ENCODE data around the gene PPM1G.
"Not testable (repeated sequence)": the region's sequence is repeated elsewhere in the genome, so short reads cannot be mapped to it uniquely, and the experiment has no call there.

The PPM1G gene

DNA sequence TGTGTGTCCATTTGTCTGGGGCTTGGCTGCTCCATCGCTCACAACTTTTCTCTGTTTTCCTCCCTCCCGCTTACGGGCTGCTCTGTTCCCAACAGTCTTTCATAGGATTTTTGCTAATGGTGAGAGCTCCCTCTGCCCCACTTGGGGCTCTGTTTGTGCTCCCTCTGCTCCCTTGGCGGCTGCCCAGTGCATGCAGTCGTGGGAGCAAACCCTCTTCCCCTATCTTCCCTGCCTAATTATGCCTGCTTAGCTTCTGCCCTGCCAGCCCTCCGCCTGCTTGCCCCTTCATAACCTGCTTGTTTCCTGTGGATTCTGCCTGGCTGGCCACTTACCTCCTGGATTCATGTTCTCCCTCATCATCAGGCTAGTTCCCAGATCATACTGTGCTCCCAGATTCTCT is 26.2 kb upstream of the PPM1G start:
- Histone ChIP-seq H3K4me1 (no peaks in the 10 kb centered on the region), H3K36me3 (peaks cover 29% of the 10 kb centered on the region), H3K4me3 (ENCODE audit: low read depth, low read length) (no peak overlapping the region), H3K9me3 (no peaks in the 10 kb centered on the region), H3K27me3 (no peaks in the 10 kb centered on the region)
- DNase-seq, result no peak
- TF ChIP-seq, protein P1, sequence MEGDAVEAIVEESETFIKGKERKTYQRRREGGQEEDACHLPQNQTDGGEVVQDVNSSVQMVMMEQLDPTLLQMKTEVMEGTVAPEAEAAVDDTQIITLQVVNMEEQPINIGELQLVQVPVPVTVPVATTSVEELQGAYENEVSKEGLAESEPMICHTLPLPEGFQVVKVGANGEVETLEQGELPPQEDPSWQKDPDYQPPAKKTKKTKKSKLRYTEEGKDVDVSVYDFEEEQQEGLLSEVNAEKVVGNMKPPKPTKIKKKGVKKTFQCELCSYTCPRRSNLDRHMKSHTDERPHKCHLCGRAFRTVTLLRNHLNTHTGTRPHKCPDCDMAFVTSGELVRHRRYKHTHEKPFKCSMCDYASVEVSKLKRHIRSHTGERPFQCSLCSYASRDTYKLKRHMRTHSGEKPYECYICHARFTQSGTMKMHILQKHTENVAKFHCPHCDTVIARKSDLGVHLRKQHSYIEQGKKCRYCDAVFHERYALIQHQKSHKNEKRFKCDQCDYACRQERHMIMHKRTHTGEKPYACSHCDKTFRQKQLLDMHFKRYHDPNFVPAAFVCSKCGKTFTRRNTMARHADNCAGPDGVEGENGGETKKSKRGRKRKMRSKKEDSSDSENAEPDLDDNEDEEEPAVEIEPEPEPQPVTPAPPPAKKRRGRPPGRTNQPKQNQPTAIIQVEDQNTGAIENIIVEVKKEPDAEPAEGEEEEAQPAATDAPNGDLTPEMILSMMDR (IDR thresholded peaks at IDR 0.05; ENCODE audit: low read depth, low read length), result no peak

DNA sequence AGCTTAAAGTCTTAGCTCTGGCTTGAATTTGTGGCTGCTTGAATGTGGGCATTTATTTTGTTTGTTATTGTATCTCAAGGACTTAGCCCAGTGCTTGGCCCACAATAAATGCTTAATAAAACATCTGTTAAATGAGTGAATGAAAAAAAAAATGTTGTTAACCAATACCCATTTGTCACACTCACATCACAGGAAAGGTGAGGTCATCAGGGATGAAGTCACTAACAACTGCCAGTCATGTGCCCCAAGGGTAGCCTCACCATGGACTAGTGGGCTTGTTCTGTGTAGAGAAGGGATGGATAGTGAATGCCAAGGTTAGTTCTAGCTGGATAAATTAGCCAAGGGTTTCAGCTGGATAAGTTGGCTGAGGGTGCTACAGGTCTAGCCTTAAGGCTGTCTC is 22.0 kb upstream of the PPM1G start:
- TF ChIP-seq, protein P1 (IDR thresholded peaks at IDR 0.05; ENCODE audit: low read depth, low read length), result no peak
- H3K9me3 ChIP-seq, result no peaks in the 10 kb centered on the region
- no peak for DNase-seq
- no peaks in the 10 kb centered on the region for H3K27me3 ChIP-seq
- peaks cover 15% of the 10 kb centered on the region for H3K36me3 ChIP-seq
- no peaks in the 10 kb centered on the region for H3K4me1 ChIP-seq
- no peak overlapping the region for H3K4me3 ChIP-seq (ENCODE audit: low read depth, low read length)

DNA sequence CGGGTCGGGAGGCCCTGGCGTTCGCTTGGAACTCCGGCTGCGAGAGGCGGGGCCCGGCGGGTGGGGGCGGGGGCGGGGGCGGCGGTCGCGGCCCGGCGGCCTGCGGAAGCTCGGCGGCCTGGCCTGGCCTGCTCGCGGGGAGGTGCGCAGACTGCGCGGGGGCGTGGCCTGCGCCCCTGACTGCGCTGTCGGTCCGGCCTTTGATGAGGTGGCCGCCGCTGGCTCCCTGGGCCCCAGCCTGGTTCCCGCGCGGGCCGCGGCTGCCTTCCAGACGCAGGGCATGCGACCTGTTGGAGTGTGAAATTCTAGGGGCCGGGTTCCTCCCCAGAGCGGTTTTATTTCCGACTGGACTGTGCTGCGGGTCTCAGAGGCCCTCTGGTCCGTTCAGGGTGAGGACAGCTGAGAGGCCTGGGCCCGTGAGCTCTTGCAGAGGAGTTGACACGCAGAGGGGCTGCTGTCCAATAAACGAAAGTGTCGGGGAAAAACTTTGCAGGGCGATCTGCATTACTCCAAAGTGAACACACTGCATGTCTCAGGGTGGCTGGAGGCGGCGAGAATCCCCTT is 19.7 kb upstream of the PPM1G start:
- H3K4me1 ChIP-seq, result no peaks in the 10 kb centered on the region
- peak; percentile 91 for DNase-seq
- no peaks in the 10 kb centered on the region for H3K9me3 ChIP-seq

DNA sequence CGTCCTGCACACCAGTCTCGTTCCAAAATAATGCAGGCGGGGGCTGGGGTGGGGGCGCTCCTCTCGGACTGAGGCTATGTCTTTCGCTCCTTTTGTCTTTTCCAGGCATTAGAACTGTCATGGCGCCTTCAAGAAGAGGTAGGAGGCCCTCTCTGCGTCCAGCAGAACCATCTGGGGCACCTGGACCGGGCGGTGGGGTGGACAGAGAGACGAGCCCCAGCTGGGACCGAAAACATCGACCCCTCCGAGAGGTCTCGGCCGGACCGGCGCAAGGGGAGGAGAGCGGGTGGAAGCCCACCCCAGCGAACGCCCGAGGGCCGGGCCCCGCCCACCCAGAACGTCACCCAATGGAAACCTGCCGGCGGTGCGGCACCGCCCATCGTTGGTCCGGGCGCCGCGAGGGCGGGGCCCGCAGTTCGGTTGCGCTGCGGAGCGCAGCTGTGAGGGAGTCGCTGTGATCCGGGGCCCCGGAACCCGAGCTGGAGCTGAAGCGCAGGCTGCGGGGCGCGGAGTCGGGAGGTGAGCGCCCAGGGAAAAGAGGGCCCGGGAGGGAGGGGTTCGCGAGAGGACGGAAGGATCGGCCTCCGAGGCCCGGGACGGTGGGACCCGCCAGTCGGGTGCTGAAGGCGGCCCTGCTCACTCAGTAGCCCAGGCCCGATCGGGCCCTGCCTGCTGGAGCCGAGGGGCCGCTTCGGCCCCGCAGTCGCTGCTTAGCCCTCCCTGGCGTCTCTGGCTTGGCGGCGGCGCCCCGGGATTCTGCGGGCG is 19.0 kb upstream of the PPM1G start, which contains the start of gene NRBP1:
TSS of gene NRBP1 (plus strand) at position 419 of the 765 bp plus-strand sequence. CDS start 4,643 bp downstream, outside the sequence.
- Histone ChIP-seq H3K9me3 (no peaks in the 10 kb centered on the region), H3K27me3 (no peaks in the 10 kb centered on the region), H3K36me3 (peaks cover 3% of the 10 kb centered on the region; the same call in 1 of the 2 replicates), H3K4me1 (no peaks in the 10 kb centered on the region), H3K4me3 (ENCODE audit: low read depth, low read length) (peak within 1 kb of the TSS; percentile 92)
- DNase-seq, result peak; percentile 98
- TF ChIP-seq, protein P1 (IDR thresholded peaks at IDR 0.05; ENCODE audit: low read depth, low read length), result peak; percentile 11; the same call in 1 of the 2 replicates

More for the DNA sequence above, 19.7 kb upstream of the PPM1G start:
- no peaks in the 10 kb centered on the region for H3K27me3 ChIP-seq
- H3K36me3 ChIP-seq, result peaks cover 3% of the 10 kb centered on the region
- TF ChIP-seq, protein P1 (IDR thresholded peaks at IDR 0.05; ENCODE audit: low read depth, low read length), result no peak
- peak overlapping the region; percentile 92 for H3K4me3 ChIP-seq (ENCODE audit: low read depth, low read length)

DNA sequence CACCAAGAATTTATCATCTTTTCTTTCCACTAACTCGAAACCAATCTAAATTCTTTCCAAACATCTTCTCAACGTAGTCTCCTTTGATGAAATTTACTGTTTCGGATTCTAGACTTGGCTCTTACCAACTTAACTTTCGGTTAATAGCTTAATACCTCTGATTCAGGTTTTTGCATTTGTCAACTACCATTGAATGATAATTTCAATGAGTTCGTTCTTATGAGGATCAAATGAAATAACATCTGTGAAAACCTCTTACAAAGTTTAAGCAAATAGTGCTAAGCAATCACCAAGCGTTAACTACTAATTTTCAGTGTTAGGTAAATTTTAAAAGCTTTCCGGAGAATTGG is 18.4 kb upstream of the PPM1G start:
- TF ChIP-seq, protein P1 (IDR thresholded peaks at IDR 0.05; ENCODE audit: low read depth, low read length), result no peak
- Histone ChIP-seq H3K4me3 (ENCODE audit: low read depth, low read length) (peak overlapping the region; percentile 92), H3K36me3 (peaks cover 3% of the 10 kb centered on the region; the same call in 1 of the 2 replicates), H3K27me3 (no peaks in the 10 kb centered on the region), H3K9me3 (no peaks in the 10 kb centered on the region), H3K4me1 (no peaks in the 10 kb centered on the region)
- no peak for DNase-seq

DNA sequence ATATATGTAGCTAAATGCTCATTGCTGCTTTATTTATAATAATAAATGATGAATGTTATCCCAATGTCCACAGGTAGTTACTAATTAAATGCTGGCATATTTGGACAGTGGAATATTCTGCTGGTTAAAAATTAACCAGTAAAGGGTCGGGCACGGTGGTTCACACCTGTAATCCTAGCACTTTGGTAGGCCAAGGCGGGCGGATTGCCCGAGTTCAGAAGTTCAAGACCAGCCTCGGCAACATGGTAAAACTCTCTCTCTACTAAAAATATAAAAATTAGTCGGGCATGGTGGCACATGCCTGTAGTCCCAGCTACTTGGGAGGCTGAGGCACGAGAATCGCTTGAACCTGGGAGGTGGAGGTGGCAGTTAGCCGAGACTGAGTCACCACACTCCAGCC is 15.6 kb upstream of the PPM1G start:
- H3K36me3 ChIP-seq; H3K27me3 ChIP-seq; H3K4me3 ChIP-seq (ENCODE audit: low read depth, low read length); DNase-seq; H3K9me3 ChIP-seq; H3K4me1 ChIP-seq: not testable (repeated sequence)

All from BE2C (cell line).